NCI-H1417 treated with DMSO at 0.1 percent for 48 hours (cell line): ENCODE measurements around the gene LYSMD3.

Source experiments
- DNase-seq: peaks from one replicate; lab custom pipeline; 2025; lab: John Stamatoyannopoulos, UW

LYSMD3 gene

DNA sequence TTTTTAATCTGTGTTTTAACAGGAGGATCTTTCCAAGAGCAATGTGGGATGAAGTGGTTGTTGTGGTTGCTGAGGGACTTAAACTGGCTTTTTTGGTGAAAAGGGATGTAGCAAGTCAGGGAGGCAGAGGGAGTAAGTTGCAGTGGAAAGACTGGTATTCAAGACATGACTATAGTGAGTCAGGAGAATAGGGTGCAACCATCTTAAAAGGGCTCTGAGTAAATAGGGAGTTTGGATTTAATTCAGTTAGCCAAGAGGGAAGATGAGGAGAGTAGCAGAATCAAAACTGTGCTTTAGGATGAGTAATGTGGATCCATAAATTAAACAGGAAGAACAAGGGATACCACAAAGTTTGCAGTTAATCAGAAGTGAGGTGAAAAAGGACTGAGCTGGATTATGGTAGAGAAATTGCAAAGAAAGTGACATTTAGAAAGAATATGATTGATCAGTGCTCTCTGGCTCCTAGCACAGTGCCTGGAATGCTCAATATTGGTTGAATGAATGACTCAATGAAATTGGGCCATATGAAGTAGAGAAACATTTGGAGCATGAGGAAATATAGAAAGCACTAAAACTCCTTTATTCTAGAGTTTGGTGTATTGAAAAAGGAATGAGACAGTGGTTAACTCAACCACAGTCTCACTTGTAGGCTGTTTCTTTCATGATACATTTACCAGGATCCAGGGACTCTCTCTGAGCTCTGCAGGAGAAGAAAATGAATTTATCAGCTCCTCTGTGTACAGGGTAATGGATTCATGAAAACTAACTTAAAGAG lies 49.6 kb downstream of the LYSMD3 start:
- DNase-seq: no peak

DNA sequence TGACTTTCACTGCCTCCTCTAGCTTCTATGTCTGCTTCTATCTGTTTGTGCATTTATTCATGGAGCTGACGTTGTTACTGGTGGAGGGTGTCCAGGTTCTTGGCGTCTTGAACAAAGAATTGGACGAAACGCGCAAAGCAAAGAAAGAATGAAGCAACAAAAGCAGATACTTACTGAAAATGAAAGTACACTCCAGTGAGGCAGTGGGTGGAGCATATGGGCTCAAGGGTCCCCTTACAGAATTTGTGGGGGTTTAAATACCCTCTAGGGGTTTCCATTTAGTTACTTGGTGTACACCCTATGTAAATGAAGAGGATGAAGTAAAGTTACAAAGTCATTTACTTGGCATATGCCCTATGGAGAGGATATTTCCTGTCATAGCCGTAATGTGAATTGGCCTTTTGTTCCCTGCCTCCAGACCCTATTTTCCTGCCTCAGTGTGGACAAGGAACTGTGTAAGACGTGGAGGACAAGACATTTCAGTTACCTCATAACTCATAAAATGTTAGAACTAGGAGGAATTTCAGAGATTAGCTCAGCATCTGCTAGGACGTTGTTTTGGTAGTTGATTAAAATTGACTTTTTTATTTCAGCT lies 51.7 kb downstream of the LYSMD3 start:
- DNase-seq: no peak

DNA sequence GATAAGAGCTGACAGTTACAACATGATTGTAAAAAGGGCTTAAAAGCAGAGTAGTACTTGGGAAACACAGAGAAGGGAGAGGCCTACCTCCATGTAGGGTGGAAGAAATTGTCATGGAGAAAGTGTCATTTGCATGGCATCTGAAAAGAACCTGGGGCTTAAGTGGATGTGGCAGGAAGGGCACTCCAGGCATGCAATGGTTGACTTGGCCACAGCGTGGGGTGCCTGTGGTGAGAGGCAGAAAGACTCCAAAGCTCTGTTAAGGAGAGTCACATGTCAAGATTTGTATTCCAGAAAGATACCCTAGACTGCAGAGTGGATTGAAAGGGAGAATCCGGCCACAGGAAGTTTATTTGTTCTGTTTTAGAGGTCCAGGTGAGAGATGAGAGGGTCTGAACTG lies 52.3 kb downstream of the LYSMD3 start:
- no peak for DNase-seq

DNA sequence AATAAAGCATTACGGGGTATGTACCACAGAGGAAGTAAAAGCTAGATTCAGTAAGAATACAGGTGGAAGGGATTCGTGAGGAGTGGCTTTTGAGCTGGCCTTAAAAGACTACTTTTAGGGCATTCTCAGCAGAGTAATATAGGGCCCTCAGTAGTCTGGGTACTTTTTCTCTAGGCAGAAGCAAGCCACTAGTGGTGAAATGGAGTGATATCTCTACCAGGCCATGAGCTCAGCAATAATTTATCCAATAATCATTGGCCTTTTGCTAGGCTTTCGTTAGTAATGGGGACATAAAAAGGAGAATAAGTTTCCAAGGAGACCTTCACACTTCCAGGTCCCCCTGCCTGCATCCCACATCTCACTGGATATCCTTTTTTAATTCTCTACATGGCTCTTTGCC lies 53.0 kb downstream of the LYSMD3 start:
- no peak for DNase-seq

DNA sequence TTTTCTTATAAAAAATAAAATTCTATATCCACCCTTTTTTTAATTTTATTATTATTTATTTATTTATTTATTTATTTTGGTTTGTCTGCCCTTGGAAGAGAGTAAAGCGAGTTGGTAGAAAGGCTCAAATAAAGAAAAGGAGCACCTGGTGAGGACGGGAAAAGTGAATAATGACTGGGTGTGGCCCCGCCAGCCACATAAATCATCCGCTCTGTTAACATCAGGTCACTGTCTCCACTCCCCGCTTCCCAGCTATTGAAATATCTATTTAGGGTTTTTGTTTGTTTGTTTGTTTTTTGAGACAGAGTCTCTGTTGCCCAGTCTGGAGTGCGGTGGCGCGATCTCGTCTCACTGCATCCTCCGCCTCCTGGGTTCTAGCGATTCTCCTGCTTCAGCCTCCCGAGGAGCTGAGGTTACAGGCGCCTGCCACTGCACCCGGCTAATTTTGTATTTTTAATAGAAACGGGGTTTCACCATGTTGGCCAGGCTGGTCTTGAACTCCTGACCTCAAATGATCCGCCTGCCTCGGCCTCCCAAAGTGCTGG lies 53.9 kb downstream of the LYSMD3 start:
- DNase-seq: peak; percentile 9

DNA sequence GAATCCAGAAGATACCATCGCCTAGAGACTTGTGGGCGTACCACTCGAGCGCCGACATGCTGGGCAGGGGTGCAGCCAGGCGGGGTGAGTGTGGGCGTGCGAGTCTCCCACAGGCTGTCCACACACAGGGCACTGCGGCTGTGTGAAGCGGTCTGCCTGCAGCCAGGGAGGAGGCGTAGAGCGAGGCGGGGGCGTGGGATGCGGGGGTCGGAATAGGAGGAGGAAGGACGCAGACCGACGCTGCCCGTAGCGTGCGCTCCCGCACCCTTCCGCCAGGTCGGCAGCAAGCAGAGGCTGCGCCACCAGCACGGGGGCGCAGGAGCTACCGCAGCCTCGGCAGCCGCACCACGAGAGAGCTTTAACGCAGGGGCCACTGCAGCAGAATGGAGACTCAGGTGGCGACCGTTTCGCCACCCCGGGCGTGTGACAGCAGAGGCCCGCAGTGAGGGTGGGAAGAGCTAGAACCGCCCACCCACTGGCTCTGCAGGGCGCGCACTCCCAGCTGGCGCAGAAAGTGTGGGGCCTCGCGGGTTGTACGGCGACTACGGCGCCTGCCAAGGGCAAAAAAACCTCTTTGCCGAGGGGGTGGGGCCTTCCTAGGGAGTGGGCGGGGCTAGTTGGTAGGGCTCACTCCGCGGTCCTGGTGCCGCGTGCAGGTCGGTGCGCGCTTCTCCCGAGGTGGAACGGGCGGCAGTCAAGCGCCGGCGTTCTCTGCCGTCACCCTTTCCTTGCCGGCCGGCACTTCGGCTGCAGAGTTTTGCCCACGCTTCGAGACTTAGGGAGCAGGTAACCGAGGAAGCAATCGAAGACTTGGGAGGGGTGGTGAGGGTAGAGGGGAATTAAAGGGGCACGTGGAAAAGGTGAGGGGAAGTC lies 54.9 kb downstream of the LYSMD3 start, which contains the start of the genes MBLAC2 and POLR3G:
MBLAC2 (minus strand) TSS at position 537 of the 873 bp plus-strand sequence; CDS start at position 58, 479 bp downstream.
POLR3G (plus strand) TSS at position 630 of the 873 bp plus-strand sequence. CDS start 10,704 bp downstream, outside the sequence.
- peak; percentile 44 for DNase-seq

DNA sequence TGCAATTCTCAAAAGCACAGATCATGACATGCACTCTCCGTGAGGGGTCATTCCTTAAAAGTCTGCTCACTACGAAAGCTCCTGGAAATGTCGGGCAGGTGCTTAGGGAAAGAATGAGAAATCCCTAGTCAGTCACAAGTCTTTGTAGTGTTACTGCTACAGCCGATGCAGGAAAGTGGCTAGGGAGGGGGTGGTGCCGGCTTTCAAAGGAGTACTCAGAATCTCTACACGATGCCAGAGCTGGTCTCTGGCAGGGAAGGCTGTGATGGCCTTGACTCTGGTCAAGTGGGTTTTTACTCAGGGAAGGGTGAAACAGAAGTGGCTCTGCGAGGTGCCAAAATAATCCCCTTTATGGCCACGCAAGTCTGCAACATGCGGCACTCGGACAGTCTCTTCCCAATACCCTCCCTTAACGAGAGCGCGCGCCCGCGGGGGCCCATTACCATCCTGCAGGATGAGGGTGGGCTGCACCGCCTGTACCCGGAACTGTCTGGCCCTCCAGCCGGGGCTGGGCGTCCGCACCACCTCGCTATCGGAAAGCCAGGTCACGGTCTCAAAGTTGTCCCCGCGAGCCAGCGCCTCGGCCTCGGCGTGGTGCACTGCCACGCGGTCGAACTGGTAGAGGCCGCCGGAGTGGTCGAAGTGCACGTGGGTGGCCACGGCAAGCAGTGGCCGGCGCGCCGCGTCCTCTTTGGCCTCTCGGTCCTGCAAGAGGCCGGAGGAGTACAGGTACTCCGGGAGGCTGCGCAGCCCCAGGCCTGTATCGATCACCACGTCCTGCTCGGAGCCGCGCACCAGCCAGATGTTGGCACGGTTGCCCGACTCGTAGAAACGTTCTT lies 55.8 kb downstream of the LYSMD3 start:
- DNase-seq: no peak

DNA sequence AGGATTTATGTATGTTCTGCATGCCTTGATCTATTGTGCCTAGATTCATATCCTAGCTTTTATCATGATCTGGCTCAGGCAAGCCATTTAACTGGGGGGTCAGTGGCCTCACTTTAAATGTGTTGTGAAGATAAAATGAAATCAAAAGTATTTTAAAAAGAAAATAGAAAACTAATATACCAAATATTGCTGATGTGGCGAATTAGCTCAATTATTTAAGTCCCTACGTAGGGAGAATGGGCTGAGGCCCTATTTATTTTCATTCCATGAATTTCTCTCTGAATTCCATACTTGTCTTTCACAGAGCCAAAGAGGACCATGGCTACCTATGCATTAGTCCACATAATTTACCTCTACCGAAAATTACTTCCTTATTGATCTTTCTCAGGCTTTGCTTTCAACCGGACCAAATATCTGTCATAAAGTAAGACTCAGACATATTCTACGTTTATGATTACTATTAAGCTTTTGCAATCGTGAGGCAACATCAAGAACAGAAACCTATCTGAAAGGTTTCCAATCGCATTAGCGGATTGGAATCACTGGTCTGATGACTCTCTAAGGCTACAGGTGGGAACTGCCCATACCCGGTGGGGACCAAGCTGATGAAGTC lies 56.5 kb downstream of the LYSMD3 start:
- DNase-seq: no peak
